Endothelial cell of umbilical vein (primary cell): ENCODE results near the gene FNDC5. TPM values are rescaled to one million over a fixed set of nuclear protein-coding genes. Genes with fewer than 3 reads are reported as not detected.

Experiments used
- BruUV-seq: library from RNA; stranded (reverse); fragments of 400-500 nt; replicated peaks from 2 replicates; lab custom pipeline; 2021; lab: Mats Ljungman, UMichigan
- CTCF ChIA-PET: fragments of 300-600, 350-600 bp; sonication (Branson Sonifier 250); formaldehyde crosslinking; loops from one replicate; lab custom pipeline; 2021; ENCODE audit warnings: antibody characterized with exemption, inconsistent platforms; lab: Charles Lee
- POLR2A ChIA-PET: fragments of 300-600, 350-600 bp; sonication (Branson Sonifier 250); formaldehyde crosslinking; loops from one replicate; lab custom pipeline; 2021; ENCODE audit warnings: antibody characterized with exemption, inconsistent platforms; lab: Charles Lee
- DNase-seq: peaks from one replicate; pipeline ENCODE4 v3.0.0-alpha.2; 2011; ENCODE audit warnings: low read depth, low spot score
- FAIRE-seq: peaks from 2 replicates; lab custom pipeline; 2011; peaks lifted over from hg19 to GRCh38; lab: Jason Lieb, UNC
- H2AFZ ChIP-seq: 2 replicates; pipeline ENCODE4 v1.6.0; 2012; ENCODE audit warnings: low read depth, low read length, control low read depth, inconsistent platforms
- H3K27ac ChIP-seq: 2 replicates; pipeline ENCODE4 v1.5.1; 2011; ENCODE audit warnings: low read depth, mild to moderate bottlenecking, control low read depth, low read length, moderate library complexity; ENCODE audit not compliant: insufficient read depth
- H3K27me3 ChIP-seq, 2 experiments: 2 replicates each; pipeline versions ENCODE4 v1.6.0 to v1.6.1; 2011; ENCODE audit warnings: low read length in 2 of 2, mixed read lengths in 1 of 2; ENCODE audit not compliant: control insufficient read depth in 2 of 2, insufficient read depth in 2 of 2
- H3K36me3 ChIP-seq, 2 experiments: 2 replicates in 1 of 2; 3 replicates in 1 of 2; pipeline ENCODE4 v1.5.1; 2011; ENCODE audit warnings: low read length in 2 of 2, mild to moderate bottlenecking in 1 of 2, moderate library complexity in 1 of 2; ENCODE audit not compliant: control insufficient read depth in 2 of 2, insufficient read depth in 2 of 2; ENCODE audit errors: extremely low read depth in 1 of 2
- H3K4me1 ChIP-seq: 3 replicates; pipeline ENCODE4 v1.5.1; 2011; ENCODE audit warnings: mild to moderate bottlenecking, low read length; ENCODE audit not compliant: control insufficient read depth, insufficient read depth; ENCODE audit errors: extremely low read depth
- H3K4me2 ChIP-seq: 2 replicates; pipeline ENCODE4 v1.6.1; 2011; ENCODE audit warnings: low read length, control low read depth, mixed read lengths; ENCODE audit not compliant: insufficient read depth
- H3K4me3 ChIP-seq, 3 experiments: fragments of 200-600 bp in 1 of 3; sonication (generic), shearing (Covaris generic) in 1 of 3; replicated peaks in 1 of 3; 2 replicates each; pipeline ENCODE4 v1.5.1; 2011 to 2016; ENCODE audit warnings: control low read depth in 3 of 3, low read length in 3 of 3, mild to moderate bottlenecking in 2 of 3, inconsistent platforms in 1 of 3, low read depth in 1 of 3, moderate library complexity in 1 of 3; ENCODE audit not compliant: insufficient read depth in 1 of 3
- H3K79me2 ChIP-seq: 2 replicates; pipeline ENCODE4 v1.6.0; 2012; ENCODE audit warnings: low read length, inconsistent platforms; ENCODE audit not compliant: control insufficient read depth, insufficient read depth
- H3K9ac ChIP-seq: replicated peaks from 2 replicates; pipeline ENCODE3; 2011; ENCODE audit warnings: low read length, control low read depth; ENCODE audit not compliant: insufficient read depth; ENCODE audit errors: extremely low read depth
- H3K9me1 ChIP-seq: replicated peaks from 3 replicates; pipeline ENCODE4 v1.6.0; 2011; ENCODE audit warnings: mild to moderate bottlenecking, low read length; ENCODE audit not compliant: control insufficient read depth, insufficient read depth; ENCODE audit errors: extremely low read depth
- H3K9me3 ChIP-seq: replicated peaks from 2 replicates; pipeline ENCODE4 v1.5.1; 2012; ENCODE audit warnings: low read length, inconsistent platforms; ENCODE audit not compliant: control insufficient read depth, insufficient read depth
- H4K20me1 ChIP-seq: replicated peaks from 2 replicates; pipeline ENCODE3; 2011; ENCODE audit warnings: mild to moderate bottlenecking, low read length; ENCODE audit not compliant: control insufficient read depth, insufficient read depth; ENCODE audit errors: extremely low read depth
- EZH2 ChIP-seq: IDR thresholded peaks from 2 replicates; pipeline ENCODE4 v1.6.1; 2012; ENCODE audit warnings: borderline replicate concordance, low read depth, mild to moderate bottlenecking, moderate library complexity, low read length, inconsistent platforms; ENCODE audit not compliant: severe bottlenecking
- FOS ChIP-seq: IDR thresholded peaks from 2 replicates; pipeline ENCODE4 v1.6.1; 2011; ENCODE audit warnings: mild to moderate bottlenecking, low read length, moderate library complexity, borderline replicate concordance; ENCODE audit not compliant: insufficient read depth
- GATA2 ChIP-seq: IDR thresholded peaks from 2 replicates; pipeline ENCODE4 v1.7.0; 2011; ENCODE audit warnings: low read depth, mild to moderate bottlenecking, moderate library complexity, mixed read lengths, low read length; ENCODE audit not compliant: insufficient read length, insufficient read depth
- JUN ChIP-seq: IDR thresholded peaks from 2 replicates; pipeline ENCODE4 v1.6.1; 2011; ENCODE audit warnings: borderline replicate concordance, low read depth; ENCODE audit not compliant: insufficient read length, insufficient read depth
- MAX ChIP-seq: IDR thresholded peaks from 2 replicates; pipeline ENCODE4 v1.6.1; 2011; ENCODE audit not compliant: insufficient read depth, insufficient read length
- POLR2A ChIP-seq: IDR thresholded peaks from 2 replicates; pipeline ENCODE4 v1.6.1; 2012; ENCODE audit warnings: low read depth, mild to moderate bottlenecking, control low read depth, low read length
- POLR2AphosphoS5 ChIP-seq: IDR thresholded peaks from 2 replicates; pipeline ENCODE4 v1.6.1; 2012; ENCODE audit warnings: low read depth, mild to moderate bottlenecking, control low read depth, low read length, moderate library complexity; ENCODE audit not compliant: insufficient read depth
- dilution Hi-C: fragments of 300-500 bp; cut with MboI; formaldehyde crosslinking; loops from one replicate; pipeline ENCODE4 v1.15.0; 2019; ENCODE audit warnings: low sequenced_read_pairs; ENCODE audit not compliant: extremely low pct_ligation_motif_present
- intact Hi-C: fragments of 100-400 bp; cut with micrococcal nuclease; formaldehyde crosslinking; loops from one replicate; pipeline ENCODE4 v1.10.0; 2022
- polyA plus RNA-seq, 4 experiments: library from polyadenylated mRNA; depleted of rRNA in 3 of 4; stranded (reverse) in 3 of 4; unstranded in 1 of 4; fragments of >200 nt; gene quantifications; 2 replicates each; pipeline versions ENCODE4 v1.2.1 to v1.2.3, GENCODE V29; 2011 to 2012; ENCODE audit warnings: missing spikeins in 1 of 4
- total RNA-seq: library from RNA; stranded (reverse); gene quantifications from 2 replicates; pipeline ENCODE4 v1.2.3, GENCODE V29; 2021
- TF ChIP-seq, protein P1 (sequence below), 2 donors: IDR thresholded peaks; 1 replicate in 1 of 2; 2 replicates in 1 of 2; pipeline ENCODE4 v1.5.1; 2011; ENCODE audit warnings: low read length in 2 of 2, mild to moderate bottlenecking in 2 of 2, moderate library complexity in 2 of 2, control low read depth in 1 of 2, inconsistent platforms in 1 of 2, low read depth in 1 of 2; ENCODE audit not compliant: insufficient read depth in 1 of 2; ENCODE audit errors: extremely low read depth in 1 of 2

Gene FNDC5
- total and polyA plus RNA-seq, 2 donors (not counting 3 experiments of a cell fraction or from before 2014, with no cell fraction given): 0.14 to 0.64 TPM

DNA sequence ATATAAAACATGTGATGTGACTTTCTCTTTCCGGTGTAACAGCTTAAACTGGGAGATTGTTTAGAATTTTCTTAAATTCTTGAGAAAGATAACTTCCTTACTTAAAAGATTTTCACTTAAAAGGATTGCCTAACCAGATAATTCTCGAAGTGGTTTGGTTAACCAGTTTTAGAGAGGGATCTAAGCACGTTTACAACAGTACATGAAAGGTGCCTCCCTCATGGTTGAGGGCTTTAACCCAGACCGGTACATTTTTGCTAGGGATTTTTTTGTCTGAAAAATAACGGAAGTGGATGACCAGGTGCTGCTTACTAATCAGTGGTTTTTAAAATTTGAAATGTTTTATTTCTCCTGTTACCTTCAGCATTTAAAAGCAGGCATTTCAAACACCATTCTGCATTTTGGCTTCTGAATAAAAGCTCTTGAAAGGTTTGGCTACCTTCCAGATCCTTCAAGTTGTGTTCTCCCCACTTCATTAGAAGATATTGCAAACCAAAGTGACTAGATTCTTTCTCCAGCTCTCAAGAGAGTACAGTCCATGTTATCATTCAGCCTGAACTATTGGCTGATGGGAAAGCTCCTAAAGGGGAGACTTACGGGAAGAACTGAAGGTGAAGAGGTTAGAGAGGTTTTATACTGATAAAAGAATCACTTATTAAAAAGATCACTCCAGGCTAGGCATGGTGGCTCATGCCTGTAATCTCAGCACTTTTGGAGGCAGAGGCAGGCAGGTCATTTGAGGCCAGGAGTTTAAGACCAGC, 40.4 kb downstream of the FNDC5 start:
- no peaks in the 10 kb centered on the region for H3K4me1 ChIP-seq
- ChIA-PET CTCF (interaction anchor here (2.3 kb wide), 1 partner anchor 43 kb away, joined by 9 read pairs; no protein-coding TSS in a partner anchor), POLR2A (no interaction called here)
- intact Hi-C loops: no loop called here
- BruUV-seq: no TSS peak
- dilution Hi-C loops: no loop called here
- no peaks in the 10 kb centered on the region for H3K9me1 ChIP-seq
- no peak overlapping the region for H2AFZ ChIP-seq
- H3K4me3 ChIP-seq: no peak overlapping the region
- peaks cover 9 to 23% of the 10 kb centered on the region in 2 experiments for H3K36me3 ChIP-seq
- no peaks in the 10 kb centered on the region for H3K27me3 ChIP-seq
- no peak overlapping the region for H3K4me2 ChIP-seq
- no peak overlapping the region for H3K9ac ChIP-seq
- DNase-seq (no peak), FAIRE-seq (no peak)
- H4K20me1 ChIP-seq: no peaks in the 10 kb centered on the region
- no peaks in the 10 kb centered on the region for H3K9me3 ChIP-seq
- no peak for TF ChIP-seq GATA2
- no peak for TF ChIP-seq FOS
- no peak for TF ChIP-seq POLR2AphosphoS5
- TF ChIP-seq, protein P1, sequence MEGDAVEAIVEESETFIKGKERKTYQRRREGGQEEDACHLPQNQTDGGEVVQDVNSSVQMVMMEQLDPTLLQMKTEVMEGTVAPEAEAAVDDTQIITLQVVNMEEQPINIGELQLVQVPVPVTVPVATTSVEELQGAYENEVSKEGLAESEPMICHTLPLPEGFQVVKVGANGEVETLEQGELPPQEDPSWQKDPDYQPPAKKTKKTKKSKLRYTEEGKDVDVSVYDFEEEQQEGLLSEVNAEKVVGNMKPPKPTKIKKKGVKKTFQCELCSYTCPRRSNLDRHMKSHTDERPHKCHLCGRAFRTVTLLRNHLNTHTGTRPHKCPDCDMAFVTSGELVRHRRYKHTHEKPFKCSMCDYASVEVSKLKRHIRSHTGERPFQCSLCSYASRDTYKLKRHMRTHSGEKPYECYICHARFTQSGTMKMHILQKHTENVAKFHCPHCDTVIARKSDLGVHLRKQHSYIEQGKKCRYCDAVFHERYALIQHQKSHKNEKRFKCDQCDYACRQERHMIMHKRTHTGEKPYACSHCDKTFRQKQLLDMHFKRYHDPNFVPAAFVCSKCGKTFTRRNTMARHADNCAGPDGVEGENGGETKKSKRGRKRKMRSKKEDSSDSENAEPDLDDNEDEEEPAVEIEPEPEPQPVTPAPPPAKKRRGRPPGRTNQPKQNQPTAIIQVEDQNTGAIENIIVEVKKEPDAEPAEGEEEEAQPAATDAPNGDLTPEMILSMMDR (IDR thresholded peaks at IDR 0.05; ENCODE audit: extremely low read depth in 1 of 2, insufficient read depth in 1 of 2, low read depth in 1 of 2, low read length in 2 of 2): no peak
- no peak for TF ChIP-seq EZH2
- no peak for TF ChIP-seq POLR2A
- TF ChIP-seq MAX: no peak
- no peak for TF ChIP-seq JUN
- H3K27ac ChIP-seq: no peak overlapping the region
- H3K79me2 ChIP-seq: no peaks in the 10 kb centered on the region
